AG09309 (cell line): ENCODE data around the gene ZC3H15.
"Not testable (repeated sequence)": the region's sequence is repeated elsewhere in the genome, so short reads cannot be mapped to it uniquely, and the experiment has no call there.

Experiments used
- DNase-seq: peaks from one replicate; pipeline ENCODE4 v3.0.0-alpha.2; 2010; ENCODE audit warnings: low read depth
- H3K4me3 ChIP-seq: 2 replicates; pipeline ENCODE4 v1.5.1; 2011; ENCODE audit warnings: mild to moderate bottlenecking, low read depth, low read length, moderate library complexity; ENCODE audit not compliant: control insufficient read depth
- TF ChIP-seq, protein P1 (sequence below): IDR thresholded peaks from 2 replicates; pipeline ENCODE4 v1.5.1; 2011; ENCODE audit warnings: mild to moderate bottlenecking, low read depth, low read length, inconsistent platforms; ENCODE audit not compliant: insufficient read depth, control insufficient read depth; ENCODE audit errors: missing control alignments

The ZC3H15 gene

DNA sequence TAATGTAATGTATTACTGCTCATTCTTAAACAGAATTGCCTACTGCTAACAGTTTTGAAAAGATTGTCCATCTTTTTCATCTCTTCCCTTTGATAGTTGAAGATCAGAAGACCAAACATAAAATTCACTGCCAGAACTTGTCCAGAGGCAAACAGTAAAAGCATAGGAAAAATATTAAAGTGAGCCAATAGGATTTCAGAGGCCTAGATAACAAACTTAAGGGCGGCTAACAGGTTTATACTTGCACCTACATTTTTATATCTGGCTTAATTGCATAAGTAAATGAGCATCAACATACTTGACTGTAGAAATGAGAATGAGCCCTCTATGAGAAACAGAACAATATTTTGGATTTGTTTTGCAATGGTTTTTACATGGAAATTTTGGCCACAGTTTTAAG, 30.3 kb downstream of the ZC3H15 start:
- DNase-seq = no peak
- TF ChIP-seq, protein P1, sequence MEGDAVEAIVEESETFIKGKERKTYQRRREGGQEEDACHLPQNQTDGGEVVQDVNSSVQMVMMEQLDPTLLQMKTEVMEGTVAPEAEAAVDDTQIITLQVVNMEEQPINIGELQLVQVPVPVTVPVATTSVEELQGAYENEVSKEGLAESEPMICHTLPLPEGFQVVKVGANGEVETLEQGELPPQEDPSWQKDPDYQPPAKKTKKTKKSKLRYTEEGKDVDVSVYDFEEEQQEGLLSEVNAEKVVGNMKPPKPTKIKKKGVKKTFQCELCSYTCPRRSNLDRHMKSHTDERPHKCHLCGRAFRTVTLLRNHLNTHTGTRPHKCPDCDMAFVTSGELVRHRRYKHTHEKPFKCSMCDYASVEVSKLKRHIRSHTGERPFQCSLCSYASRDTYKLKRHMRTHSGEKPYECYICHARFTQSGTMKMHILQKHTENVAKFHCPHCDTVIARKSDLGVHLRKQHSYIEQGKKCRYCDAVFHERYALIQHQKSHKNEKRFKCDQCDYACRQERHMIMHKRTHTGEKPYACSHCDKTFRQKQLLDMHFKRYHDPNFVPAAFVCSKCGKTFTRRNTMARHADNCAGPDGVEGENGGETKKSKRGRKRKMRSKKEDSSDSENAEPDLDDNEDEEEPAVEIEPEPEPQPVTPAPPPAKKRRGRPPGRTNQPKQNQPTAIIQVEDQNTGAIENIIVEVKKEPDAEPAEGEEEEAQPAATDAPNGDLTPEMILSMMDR = no peak
- no peak overlapping the region for H3K4me3 ChIP-seq

DNA sequence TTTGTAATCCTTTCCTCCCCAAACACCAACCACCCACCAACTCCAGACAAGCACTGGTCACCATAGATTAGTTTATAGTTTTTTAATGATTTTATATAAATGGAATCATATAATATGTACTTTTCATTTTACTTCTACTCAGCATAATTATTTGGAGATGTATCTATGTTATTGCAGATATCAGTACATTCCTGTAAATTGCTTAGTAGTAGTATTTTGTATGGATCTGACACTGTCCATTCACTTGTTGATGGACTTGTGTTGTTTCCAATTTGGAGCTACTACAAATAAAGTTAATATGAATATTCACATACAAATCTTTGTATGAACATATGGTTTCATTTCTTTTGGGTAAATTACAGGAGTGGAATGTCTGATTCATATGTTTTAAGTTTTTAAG, 31.0 kb downstream of the ZC3H15 start:
- H3K4me3 ChIP-seq = no peak overlapping the region
- DNase-seq = no peak
- TF ChIP-seq, protein P1 = no peak

DNA sequence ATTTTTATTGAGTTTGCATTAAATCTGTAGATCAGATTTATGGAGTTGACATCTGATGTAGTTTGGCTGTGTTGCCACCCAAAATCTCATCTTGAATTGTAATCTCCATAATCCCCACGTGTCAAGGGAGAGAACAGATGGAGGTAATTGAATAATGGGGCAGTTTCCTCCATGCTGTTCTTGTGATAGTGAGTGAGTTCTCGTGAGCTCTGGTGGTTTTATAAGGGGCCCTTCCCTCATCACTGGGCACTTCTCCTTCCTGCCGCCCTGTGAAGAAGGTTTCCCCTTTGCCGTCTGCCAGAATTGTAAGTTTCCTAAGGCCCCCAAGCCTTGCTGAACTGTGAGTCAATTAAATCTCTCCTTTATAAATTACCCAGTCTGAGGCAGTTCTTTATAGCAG, 32.2 kb downstream of the ZC3H15 start:
- TF ChIP-seq, protein P1 = no peak
- no peak overlapping the region for H3K4me3 ChIP-seq
- DNase-seq = no peak

DNA sequence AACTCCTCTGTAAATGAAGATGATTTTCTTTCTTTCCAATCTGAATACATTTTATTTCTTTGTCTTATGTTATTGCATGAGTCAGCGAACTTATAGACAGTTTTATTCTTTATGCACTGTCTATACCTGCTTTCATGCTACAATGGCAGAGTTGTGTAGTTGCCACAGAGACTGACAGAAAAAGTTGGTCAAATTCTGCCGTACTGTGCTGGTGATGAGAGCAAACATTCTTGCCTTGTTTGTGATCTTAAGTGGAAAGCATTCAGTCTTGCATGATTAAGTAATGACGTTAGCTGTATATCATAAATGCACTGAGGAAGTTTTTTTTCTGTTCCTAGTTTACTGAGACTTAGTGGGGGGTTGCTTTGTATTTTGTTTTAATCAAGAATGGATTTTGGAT, 32.9 kb downstream of the ZC3H15 start:
- H3K4me3 ChIP-seq = no peak overlapping the region
- TF ChIP-seq, protein P1 = no peak
- DNase-seq = peak; percentile 46

DNA sequence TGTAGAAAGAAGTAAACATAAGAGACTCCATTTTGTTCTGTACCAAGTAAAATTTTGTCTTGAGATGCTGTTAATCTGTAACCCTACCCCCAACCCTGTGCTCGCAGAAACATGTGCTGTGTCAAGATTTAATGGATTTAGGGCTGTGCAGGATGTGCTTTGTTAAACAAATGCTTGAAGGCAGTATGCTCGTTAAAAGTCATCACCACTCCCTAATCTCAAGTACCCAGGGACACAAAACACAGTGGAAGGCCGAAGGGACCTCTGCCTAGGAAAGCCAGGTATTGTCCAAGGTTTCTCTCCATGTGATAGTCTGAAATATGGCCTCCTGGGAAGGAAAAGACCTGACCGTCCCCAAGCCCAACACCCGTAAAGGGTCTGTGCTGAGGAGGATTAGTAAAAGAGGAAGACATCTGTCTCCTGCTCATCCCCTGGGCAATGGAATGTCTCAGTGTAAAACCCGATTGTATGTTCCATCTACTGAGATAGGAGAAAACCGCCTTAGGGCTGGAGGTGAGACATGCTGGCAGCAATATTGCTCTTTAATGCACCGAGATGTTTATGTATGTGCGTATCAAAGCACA, 35.6 kb downstream of the ZC3H15 start:
- not testable (repeated sequence) for H3K4me3 ChIP-seq, DNase-seq

DNA sequence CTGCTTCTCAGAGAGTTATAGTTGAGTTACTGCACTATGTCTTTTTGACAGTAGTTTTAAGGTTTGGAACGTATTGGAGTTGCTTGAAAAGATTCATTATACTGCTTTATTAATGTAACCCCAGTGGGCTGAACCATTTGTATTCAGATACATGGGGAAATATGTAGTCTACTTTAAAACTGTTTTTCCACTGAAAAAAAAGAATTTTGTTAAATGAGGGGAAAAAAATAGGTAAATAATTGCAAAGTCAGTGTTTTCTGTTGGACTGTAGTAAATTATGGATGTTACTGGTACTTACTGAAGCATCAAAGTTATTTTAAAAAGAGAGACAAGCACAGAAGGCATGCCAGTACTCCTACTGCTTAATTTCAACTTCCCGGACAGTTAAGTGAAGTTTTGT, 36.4 kb downstream of the ZC3H15 start:
- H3K4me3 ChIP-seq = no peak overlapping the region
- DNase-seq = no peak
- TF ChIP-seq, protein P1 = no peak

DNA sequence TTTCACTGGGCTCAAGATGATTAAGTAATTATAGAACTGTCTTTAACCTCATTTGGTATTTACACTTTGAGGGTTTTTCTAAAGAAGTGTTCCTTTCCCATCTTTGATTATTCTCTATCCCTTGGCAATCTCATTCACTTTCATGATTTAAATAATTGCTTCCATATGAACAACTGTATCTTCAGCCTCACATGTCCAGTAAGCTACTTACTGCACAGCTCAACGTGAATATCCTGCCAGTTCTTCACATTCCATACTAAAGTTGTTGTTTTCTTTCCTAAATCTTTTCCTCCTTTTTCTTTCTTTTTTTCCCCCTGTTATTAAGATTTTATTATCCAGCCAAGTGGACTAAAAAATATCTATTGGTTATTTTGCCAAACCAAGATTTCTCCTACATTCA, 37.7 kb downstream of the ZC3H15 start:
- H3K4me3 ChIP-seq = no peak overlapping the region
- TF ChIP-seq, protein P1 = no peak
- no peak for DNase-seq
